IPS DF 4.7 (cell line): Measurements from ENCODE around the gene LPCAT2.

Source experiments
- DNase-seq: peaks from one replicate; pipeline ENCODE4 v3.0.0-alpha.2; 2013; ENCODE audit warnings: low spot score; ENCODE audit errors: extremely low read depth

Gene LPCAT2

DNA sequence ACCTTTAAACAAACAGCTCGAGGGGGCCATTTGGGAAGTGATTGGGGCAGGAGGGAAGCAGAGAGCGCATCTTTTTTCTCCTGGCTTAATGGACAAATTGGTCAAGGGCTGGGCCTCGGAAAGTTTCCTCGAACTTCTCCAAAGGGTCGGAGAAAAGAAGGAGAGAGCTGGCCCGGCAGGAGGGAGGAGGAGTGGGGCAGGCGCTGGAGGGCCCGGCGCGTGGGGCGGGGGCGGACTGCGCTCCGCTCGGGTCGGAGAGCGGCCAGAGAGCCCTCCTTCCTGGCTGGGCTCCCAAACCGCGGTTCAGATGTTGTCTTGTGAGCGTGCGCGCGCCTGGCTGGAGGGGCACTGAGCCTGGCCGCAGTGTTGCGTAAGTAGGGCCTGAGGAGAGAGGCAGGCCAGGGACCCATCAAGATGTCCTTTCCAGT lies 28.6 kb upstream of the LPCAT2 start:
- no peak for DNase-seq

DNA sequence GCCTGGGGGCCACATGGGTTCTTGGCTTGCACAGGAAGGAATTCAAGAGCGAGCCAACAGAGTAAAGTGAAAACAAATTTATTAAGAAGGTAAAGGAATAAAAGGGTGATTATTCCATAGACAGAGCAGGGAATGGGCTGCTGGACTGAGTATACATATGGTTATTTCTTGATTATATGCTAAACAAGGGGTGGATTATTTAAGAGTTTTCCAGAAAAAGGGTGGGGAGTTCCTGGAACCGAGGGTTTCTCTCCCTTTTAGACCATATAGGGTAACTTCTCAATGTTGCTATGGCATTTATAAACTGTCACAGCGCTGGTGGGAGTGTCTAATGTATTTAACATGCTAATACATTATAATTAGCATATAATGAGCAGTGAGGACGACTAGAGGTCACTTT lies 27.8 kb upstream of the LPCAT2 start:
- DNase-seq = no peak

DNA sequence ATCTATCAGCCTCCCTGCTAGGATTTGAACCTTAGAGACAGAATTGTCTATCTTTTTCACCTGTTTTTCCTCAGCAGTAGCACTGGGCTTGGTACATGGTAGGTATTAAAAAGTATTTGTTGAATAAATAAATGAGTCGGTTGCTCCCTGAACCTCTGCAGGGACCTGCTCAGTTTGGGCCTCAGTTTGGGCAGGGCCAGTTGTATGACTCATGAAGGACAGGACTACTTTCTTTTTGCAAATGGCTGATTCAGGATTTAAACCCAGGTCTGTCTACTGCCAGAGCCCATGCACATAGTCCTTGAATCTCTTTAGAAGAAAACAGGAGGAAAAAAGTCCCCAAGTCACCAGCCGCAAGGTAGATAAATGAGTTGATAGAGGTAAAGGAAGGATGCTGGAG lies 26.8 kb upstream of the LPCAT2 start:
- DNase-seq = no peak

DNA sequence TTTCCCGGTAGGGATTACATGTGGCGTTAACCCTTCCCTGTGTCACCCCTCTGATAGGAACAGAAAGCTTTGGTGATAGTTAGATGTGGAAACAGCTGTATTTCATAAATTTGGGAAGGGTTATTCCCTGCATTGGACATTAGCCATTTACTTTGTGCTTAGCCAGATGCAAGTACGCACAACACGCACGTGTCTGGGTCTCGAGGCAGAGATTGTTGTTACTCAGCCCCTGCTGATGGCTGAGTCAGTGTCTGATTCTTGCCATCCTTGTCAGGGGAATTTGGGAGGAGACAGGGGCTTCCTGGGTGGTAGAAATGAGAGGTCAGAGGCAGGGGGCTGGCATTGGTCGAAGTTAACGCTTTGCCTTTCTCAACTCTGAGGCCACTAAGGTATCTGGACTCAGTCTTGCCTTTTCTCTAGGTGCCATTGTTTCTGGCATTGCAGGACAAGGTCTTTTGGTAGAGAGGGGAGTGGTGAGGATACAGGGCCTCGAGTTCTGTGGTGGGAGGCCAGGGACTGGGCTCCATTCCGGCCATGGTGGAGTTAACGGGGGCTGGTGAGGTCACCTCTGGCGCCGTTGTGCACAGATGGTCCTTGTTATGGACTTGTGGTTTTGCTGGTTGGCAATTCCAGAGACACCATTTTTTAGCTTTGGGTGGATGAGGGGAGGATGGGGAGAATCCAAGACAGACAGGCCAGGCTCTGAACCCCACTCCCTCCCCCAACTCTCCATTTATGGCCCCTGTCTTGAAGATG lies 21.6 kb upstream of the LPCAT2 start:
- DNase-seq = no peak

DNA sequence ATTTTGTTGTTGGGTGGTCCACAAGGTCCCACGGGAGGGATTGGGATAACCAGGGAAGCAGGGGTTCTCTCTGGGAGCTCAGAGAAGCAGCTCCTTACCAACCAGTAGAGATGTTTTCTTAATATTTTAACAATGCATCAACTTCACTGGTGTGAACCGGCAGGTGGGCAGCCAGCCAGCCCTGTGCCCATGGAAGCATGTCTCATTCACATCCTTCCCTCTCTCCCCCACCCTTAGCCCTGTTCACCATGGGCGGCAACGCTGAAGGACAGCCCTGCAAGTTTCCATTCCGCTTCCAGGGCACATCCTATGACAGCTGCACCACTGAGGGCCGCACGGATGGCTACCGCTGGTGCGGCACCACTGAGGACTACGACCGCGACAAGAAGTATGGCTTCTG lies 20.6 kb upstream of the LPCAT2 start:
- DNase-seq = no peak

DNA sequence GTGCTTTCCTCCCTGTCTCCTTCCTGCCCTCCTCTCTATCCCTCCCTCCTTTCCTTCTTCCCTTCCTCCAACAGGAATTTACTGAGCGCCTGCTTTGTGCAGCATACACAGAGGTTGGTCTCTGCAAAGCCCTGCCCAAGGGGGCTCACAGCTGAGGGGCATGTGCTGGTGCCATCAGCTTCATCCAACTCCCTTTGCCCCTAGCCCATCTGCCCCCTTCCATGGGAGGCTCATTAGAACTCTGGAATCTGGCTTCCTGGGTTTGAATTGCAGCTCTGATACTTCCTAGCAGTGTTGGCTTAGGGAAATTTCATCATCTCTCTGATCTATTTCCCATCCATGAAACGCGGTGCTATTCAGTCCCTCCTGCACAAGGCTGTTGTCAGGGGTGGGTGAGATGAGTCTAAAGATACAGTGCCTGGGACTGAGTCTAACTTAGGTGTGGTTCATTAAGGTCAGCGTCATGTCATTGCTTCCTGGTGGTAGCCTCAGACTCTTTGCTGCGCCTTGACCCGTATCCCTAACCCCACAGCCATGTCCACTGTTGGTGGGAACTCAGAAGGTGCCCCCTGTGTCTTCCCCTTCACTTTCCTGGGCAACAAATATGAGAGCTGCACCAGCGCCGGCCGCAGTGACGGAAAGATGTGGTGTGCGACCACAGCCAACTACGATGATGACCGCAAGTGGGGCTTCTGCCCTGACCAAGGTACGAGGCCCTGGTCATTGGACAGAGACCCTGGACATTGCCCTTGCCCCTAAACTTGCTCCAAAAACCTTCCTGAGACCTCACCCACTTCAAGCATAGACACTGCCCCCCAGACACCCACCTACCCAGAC lies 19.5 kb upstream of the LPCAT2 start:
- DNase-seq = no peak

DNA sequence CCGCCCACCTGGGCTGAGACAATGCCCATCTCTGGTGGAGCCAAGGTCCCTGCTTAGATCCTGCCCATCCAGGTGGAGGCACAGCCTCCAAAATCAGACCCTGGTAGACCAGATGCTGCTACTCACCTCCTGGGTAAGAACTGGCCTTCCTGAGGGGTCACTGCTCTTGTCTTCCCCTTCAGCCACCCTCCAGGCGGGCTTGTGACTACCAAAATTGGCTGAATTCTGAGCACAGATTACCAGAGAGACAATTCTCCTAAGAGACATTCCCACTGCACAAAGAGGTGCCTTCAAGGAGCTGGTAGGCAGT lies 19.0 kb upstream of the LPCAT2 start:
- no peak for DNase-seq

DNA sequence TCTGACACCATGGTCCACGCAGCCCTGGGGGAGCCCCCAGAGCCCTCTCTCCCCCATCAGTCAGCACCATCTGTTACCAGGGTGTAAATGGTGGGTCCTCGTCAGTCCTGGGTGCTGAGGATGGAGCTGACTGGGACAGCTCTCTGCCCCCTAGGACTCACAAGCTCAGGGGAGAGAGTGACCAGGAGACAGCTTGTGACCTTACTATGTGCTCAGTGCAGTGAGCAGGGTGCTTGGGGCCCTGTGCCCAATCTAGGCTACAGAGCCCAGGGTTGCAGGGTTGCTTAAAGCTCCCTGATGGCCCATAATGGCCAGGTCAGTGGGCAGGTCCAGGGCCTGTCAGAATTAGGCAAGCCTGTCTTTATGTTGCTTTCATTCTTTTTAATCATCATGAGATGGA lies 18.6 kb upstream of the LPCAT2 start:
- DNase-seq = no peak

DNA sequence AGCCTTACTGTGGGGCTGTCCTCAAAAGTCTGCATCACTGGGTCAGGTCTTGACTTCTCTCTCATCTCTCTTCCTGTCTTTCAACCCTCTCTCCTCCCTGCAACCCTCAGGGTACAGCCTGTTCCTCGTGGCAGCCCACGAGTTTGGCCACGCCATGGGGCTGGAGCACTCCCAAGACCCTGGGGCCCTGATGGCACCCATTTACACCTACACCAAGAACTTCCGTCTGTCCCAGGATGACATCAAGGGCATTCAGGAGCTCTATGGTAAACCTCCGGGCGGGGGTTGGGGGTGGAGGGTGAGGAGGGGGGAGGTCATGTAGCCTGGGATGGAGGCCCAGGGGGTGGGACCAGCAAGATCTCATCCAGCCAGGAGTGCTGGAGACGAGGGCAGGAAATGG lies 17.2 kb upstream of the LPCAT2 start:
- no peak for DNase-seq

DNA sequence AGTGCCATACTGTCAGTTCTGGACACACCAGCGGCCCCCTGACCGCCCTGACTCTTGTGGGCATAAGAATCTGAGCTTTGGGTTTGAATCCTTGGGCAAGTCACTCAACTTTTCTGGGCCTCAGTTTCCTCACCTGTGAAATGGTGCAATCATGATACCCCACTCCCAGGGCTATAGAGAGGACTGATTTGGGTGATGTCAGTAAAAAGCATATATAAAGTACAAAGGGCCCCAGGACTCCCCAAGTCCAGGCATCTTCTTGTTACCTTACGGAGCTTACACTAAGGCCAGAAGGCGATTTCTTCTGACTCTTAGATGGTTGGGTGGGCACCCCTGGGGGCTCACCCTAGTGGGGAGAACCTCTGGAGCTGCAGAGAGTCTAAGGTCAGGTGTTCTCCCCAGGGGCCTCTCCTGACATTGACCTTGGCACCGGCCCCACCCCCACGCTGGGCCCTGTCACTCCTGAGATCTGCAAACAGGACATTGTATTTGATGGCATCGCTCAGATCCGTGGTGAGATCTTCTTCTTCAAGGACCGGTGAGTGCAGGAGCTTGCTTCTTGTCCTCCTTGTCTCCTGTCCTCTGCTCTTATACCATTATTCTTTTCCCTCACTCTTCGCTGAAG lies 16.0 kb upstream of the LPCAT2 start:
- no peak for DNase-seq

DNA sequence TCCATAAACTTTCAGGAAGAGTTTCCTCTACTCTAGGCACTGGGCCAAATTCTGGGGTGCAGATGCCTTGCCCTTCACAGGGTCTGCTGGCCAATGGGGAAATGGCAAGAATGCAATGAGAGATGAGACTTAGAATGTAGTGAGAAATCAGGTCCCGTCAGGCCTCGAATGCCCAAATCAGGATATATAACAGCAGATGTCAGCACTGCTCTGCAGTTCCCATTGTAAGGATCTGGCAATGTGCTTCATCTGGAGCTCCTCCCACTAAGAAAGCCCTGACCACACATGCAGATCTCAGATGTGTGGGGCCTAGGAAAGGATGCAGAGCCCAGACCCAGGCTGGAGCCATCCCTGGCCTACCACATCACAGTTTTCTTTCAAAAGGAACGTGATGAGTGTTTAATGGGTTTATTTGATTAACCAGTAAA lies 13.9 kb upstream of the LPCAT2 start:
- no peak for DNase-seq

DNA sequence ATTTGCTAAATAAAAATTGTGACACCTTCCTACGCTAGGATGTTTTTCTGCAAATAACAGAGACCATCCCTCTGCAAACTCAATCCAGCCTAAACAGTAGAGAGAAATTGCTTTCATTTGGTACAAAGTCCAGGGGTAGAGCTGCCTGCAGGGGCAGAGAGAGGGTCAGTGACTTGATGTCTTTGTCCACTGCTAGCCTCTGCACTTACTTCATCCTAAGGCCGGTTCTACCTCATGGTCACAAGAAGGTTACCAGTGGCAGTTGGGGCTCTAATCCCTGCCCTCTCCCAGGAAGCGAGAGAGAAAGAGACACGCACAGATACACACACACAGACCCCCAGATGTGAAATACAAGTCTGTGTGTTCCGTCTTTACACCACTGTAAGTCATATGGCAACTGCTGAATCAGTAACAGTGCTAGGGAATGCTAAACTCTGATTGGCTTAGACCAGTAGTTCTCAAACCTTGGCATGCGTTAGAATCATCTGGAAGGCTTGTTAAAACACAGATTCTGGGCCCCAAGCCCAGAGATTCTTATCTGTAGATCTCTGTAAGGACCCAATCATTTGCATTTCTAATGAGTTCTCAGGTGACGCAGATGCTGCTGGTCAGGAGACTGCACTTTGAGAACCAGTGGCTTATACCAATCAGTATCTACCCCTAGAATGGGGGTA lies 13.1 kb upstream of the LPCAT2 start:
- DNase-seq = no peak

DNA sequence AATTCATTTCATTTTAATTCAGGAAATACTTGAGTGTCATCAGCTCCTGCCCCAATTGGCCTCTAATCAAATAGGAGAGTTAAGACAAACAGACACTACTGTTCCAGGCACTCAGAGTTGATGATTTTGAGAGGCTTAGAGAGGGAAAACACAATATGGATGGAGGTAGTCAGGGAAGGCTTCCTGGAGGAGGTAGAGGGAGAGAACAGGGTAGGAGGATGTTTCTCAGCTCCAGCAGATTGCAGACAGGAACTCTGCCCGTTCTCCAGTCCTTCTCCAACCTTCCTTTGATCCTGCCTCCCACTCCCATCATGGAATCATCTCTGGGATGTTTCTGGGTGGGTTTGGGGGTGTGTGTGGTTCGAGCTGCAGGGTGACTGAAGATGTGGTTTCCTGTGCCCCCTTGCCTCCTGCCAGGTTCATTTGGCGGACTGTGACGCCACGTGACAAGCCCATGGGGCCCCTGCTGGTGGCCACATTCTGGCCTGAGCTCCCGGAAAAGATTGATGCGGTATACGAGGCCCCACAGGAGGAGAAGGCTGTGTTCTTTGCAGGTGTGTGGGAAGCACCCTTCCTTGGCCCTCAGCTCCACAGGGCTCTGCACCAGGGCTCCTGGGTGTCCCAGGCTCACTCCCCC lies 12.2 kb upstream of the LPCAT2 start:
- no peak for DNase-seq

DNA sequence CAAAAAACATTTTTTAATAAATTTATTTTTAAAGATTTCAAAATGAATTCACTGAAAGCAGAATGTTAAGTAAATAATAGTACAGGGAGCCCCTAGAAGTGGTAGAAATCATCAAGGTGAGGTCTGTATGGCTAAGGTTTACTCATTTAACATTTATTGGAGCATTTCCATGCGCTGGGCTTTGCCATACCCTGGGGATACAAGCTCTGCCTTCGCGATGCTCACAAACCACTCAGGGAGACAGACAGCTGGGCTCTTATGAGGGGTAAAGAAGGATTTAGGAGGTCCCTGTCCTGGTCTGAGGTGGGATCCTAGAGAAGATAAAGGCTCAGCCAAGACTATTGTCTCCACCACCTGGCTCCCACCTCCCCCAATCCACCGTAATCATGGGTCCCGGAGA lies 11.3 kb upstream of the LPCAT2 start:
- DNase-seq = no peak

DNA sequence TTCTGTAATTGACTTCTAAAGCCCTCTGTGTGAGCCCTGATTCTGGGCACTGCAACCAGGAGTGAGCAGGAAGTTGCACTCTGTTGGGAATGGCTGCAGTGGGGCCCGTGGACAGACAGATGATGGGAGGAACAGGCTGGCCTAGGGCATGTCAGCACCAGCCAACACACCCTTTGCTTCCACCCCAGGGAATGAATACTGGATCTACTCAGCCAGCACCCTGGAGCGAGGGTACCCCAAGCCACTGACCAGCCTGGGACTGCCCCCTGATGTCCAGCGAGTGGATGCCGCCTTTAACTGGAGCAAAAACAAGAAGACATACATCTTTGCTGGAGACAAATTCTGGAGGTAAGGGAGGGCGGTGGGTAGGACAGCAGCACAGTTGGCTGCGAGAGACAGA lies 10.8 kb upstream of the LPCAT2 start:
- no peak for DNase-seq

DNA sequence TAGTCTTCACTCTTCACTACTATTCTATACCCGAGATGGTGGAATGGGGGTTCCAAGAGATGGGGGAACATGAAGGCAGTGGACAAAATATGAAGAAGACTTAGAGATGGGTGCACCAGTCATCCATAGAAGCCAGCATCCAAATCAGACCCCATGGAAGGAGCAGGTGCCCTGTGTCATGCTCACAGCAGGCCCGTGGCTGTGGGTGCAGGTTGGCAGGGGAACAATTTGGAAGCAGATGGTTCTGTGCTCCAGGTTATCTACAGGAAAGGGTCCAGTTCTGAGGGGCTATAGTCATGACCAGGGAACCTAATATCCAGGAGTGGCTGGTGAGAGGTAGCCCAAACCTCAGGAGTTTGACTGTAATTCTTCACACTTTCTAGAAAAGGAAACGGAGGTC lies 9.6 kb upstream of the LPCAT2 start:
- no peak for DNase-seq

DNA sequence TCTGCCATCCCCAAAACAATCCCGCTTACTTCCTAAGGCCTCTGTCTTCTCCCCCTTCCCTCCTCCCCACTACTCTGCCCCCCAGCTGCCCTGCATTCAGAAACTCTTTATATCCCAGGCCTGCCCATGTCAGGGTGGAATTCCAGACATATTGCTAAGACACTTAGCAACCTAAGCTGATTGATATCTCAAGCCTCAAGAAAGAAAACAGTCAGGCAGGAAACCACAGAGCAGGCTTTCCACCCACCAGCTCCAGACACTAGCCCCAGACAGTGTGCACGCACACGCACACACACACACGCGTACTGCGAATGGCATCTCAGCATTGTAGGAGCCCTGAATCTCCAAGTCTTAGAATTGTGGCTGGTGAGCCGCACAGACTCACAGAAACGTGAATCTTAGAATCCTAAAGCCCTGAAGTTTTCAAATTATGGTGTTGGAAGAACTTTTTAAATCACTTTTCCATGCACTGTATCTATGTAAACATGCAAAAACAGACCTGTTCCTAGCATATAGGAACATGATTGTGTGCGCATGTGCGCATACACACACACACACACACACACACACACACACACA lies 8.8 kb upstream of the LPCAT2 start:
- no peak for DNase-seq

DNA sequence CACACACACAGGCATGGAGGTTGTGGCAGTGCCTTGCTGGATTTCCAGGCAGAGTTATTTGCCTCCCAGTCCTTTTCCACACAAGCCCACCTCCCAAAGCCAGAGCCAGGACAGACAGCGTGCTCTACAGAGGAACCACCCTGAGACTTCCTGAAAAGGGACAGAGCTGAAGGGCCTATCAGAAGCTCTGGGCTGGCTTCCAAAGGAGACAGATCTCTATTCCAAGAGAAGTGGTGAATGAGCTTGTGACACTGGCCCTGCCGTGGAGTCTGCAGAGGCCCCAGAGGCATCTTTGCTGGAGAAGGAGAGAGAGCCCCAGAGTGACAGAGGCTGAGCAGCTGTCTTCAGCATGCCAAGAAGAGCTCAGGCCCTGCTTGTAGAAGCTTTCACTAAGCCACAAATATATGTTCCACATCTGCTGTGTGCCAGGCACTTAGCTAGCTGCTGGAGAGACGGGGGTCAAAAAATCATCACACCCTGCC lies 8.3 kb upstream of the LPCAT2 start:
- no peak for DNase-seq

DNA sequence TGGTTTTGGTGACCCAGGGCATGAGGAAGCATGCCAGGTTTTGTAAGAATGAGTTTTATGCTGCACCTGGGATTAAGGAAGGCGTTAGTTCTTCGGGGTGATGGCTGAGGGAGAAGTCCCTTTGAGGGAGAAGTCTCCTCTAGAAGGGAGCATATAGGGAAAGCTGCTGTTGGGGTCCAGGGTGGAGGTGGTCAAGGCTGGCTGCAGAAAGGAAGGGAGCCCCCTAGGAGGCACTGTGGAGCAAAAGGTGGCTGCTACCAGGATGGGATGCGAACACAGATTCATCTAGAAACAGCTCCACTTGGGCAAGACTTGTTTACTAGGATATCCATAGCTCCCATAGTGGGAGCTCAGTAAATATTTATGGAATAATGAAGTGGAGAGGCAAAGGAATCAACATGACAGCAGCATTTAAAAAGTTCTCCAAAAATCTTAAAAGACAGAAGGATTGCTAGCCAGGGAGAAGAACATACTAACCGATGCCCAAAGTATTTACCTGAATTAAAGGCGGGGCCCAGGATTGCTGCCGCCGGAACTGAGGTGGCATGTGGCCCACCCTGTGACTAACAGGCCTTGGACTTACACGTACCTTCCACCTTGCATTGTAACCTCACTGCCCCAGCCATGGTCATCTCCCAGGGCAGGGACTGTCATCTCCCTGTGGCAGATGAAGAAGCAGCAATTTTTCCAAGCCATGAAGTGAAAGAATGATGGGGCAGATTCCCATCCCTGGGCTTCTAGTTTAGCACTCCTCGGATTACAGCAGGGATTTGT lies 7.1 kb upstream of the LPCAT2 start:
- DNase-seq = no peak

DNA sequence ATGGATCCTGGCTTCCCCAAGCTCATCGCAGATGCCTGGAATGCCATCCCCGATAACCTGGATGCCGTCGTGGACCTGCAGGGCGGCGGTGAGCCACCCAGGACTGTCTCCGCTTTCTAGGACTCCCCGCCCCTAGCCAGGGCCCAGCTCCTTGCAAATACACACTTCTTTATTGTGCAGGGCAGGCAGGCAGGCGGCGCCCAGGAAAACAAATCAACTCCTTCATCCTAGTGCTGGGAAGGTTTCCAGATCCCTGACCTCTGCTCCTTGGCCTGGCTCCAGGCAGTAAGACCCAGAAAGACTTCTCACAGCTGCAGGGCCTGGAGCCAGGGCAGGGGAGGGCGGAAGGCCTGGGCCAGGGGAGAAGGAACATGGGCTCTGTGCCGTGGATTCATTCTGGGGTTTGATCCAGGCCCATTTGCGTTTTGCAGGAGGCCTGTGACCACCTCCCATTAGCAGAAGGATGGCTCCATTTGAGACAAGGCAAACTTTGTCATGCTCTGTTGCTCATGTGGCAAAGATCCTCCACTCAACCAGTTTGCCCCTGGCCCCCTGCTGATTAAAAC lies 6.0 kb upstream of the LPCAT2 start:
- no peak for DNase-seq
